ENCODE measurements around the gene EEFSEC.

DNA sequence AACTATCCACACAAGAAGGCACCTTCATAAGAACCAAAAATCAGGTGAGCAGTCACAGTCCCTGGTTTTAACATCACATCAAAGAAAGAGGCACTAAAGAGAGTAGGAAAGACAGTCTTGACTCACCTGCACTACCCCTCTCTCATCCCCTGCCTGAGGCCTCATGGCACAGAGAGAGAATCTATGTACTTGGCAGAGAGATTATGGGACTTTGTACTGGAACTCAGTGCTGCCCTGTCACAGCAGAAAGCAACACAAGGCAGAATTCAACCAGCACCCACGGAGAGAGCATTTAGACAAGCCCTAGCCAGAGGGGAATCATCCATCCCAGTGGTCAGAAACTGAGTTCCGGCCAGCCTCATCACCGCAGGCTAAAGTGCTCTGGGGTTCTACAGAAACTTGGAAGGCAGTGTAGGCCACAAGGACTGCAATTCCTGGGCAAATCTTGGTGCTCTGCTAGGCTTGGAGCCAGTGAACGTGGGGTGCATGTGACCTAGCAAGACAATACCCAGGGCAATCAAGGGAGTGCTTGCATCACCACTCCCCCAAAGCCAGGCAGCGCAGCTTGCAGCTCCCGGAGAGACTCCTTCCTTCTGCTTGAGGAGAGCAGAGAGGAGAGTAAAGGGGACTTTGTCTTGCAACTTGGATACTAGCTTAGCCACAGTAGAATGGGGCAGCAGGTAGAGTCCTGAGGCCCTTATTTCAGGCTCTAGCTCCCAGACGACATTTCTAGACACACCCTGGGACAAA is 21.2 kb upstream of the EEFSEC start:
- TF ChIP-seq CTCF (IDR thresholded peaks at IDR 0.05; ENCODE audit: poor library complexity, severe bottlenecking) (no peak), POLR2AphosphoS5 (IDR thresholded peaks at IDR 0.05) (no peak), SMC3 (conservative IDR thresholded peaks at IDR 0.05; ENCODE audit: poor library complexity) (no peak), EP300 (conservative IDR thresholded peaks at IDR 0.05; ENCODE audit: poor library complexity, severe bottlenecking) (no peak), EZH2 (IDR thresholded peaks at IDR 0.05; ENCODE audit: borderline replicate concordance, insufficient read depth, low read length, poor library complexity, severe bottlenecking) (no peak), TAF1 (IDR thresholded peaks at IDR 0.05; ENCODE audit: low read depth) (no peak), RAD21 (conservative IDR thresholded peaks at IDR 0.05) (no peak), REST (IDR thresholded peaks at IDR 0.05; ENCODE audit: borderline replicate concordance) (no peak), MXI1 (conservative IDR thresholded peaks at IDR 0.05; ENCODE audit: poor library complexity, severe bottlenecking) (no peak)

Data from neural cell (in vitro differentiated cells).